Measurements from ENCODE around the gene NRCAM. TPM values are rescaled to one million over a fixed set of nuclear protein-coding genes. Genes with fewer than 3 reads are reported as not detected.

The NRCAM gene
- total and polyA plus RNA-seq, 2 of the 13 experiments (the other 11 are each of a cell fraction or from before 2014, with no cell fraction given) = 0.31 to 0.33 TPM

GRCh38 chr7:108347616-108348015 is 108.6 kb downstream of the NRCAM start (continued):
- TF ChIP-seq, protein P1, sequence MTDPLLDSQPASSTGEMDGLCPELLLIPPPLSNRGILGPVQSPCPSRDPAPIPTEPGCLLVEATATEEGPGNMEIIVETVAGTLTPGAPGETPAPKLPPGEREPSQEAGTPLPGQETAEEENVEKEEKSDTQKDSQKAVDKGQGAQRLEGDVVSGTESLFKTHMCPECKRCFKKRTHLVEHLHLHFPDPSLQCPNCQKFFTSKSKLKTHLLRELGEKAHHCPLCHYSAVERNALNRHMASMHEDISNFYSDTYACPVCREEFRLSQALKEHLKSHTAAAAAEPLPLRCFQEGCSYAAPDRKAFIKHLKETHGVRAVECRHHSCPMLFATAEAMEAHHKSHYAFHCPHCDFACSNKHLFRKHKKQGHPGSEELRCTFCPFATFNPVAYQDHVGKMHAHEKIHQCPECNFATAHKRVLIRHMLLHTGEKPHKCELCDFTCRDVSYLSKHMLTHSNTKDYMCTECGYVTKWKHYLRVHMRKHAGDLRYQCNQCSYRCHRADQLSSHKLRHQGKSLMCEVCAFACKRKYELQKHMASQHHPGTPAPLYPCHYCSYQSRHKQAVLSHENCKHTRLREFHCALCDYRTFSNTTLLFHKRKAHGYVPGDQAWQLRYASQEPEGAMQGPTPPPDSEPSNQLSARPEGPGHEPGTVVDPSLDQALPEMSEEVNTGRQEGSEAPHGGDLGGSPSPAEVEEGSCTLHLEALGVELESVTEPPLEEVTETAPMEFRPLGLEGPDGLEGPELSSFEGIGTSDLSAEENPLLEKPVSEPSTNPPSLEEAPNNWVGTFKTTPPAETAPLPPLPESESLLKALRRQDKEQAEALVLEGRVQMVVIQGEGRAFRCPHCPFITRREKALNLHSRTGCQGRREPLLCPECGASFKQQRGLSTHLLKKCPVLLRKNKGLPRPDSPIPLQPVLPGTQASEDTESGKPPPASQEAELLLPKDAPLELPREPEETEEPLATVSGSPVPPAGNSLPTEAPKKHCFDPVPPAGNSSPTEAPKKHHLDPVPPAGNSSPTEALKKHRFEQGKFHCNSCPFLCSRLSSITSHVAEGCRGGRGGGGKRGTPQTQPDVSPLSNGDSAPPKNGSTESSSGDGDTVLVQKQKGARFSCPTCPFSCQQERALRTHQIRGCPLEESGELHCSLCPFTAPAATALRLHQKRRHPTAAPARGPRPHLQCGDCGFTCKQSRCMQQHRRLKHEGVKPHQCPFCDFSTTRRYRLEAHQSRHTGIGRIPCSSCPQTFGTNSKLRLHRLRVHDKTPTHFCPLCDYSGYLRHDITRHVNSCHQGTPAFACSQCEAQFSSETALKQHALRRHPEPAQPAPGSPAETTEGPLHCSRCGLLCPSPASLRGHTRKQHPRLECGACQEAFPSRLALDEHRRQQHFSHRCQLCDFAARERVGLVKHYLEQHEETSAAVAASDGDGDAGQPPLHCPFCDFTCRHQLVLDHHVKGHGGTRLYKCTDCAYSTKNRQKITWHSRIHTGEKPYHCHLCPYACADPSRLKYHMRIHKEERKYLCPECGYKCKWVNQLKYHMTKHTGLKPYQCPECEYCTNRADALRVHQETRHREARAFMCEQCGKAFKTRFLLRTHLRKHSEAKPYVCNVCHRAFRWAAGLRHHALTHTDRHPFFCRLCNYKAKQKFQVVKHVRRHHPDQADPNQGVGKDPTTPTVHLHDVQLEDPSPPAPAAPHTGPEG (CRISPR knock-in tag; IDR thresholded peaks at IDR 0.05) = no peak
- TF ChIP-seq ZSCAN9 (CRISPR knock-in tag; IDR thresholded peaks at IDR 0.05; ENCODE audit: borderline replicate concordance) (no peak; the same call in 1 of the 2 replicates), ZNF232 (CRISPR knock-in tag; IDR thresholded peaks at IDR 0.05; ENCODE audit: borderline replicate concordance) (0 out of 2 replicates have a peak, but pooled peaks have one; percentile 30), GLI4 (CRISPR knock-in tag; IDR thresholded peaks at IDR 0.05; ENCODE audit: borderline replicate concordance) (no peak), CEBPB (IDR thresholded peaks at IDR 0.05; ENCODE audit: borderline replicate concordance, low read depth, low read length) (no peak), REST (IDR thresholded peaks at IDR 0.05; ENCODE audit: borderline replicate concordance in 1 of 2, low read depth in 1 of 2, low read length in 2 of 2) (peak; percentile 68 to 95), ZNF883 (CRISPR knock-in tag; IDR thresholded peaks at IDR 0.05; ENCODE audit: not compliant biosample characterization) (no peak), MIER2 (CRISPR knock-in tag; IDR thresholded peaks at IDR 0.05) (peak; percentile 96), ISL2 (CRISPR knock-in tag; IDR thresholded peaks at IDR 0.05) (no peak), MTA3 (CRISPR knock-in tag; IDR thresholded peaks at IDR 0.05) (no peak), SAP130 (CRISPR knock-in tag; IDR thresholded peaks at IDR 0.05; ENCODE audit: low read depth) (0 out of 2 replicates have a peak, but pooled peaks have one; percentile 23)
- TF ChIP-seq, protein P2, sequence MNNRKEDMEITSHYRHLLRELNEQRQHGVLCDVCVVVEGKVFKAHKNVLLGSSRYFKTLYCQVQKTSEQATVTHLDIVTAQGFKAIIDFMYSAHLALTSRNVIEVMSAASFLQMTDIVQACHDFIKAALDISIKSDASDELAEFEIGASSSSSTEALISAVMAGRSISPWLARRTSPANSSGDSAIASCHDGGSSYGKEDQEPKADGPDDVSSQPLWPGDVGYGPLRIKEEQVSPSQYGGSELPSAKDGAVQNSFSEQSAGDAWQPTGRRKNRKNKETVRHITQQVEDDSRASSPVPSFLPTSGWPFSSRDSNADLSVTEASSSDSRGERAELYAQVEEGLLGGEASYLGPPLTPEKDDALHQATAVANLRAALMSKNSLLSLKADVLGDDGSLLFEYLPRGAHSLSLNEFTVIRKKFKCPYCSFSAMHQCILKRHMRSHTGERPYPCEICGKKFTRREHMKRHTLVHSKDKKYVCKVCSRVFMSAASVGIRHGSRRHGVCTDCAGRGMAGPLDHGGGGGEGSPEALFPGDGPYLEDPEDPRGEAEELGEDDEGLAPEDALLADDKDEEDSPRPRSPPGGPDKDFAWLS (CRISPR knock-in tag; IDR thresholded peaks at IDR 0.05; ENCODE audit: borderline replicate concordance) = no peak
- TF ChIP-seq, protein P3, sequence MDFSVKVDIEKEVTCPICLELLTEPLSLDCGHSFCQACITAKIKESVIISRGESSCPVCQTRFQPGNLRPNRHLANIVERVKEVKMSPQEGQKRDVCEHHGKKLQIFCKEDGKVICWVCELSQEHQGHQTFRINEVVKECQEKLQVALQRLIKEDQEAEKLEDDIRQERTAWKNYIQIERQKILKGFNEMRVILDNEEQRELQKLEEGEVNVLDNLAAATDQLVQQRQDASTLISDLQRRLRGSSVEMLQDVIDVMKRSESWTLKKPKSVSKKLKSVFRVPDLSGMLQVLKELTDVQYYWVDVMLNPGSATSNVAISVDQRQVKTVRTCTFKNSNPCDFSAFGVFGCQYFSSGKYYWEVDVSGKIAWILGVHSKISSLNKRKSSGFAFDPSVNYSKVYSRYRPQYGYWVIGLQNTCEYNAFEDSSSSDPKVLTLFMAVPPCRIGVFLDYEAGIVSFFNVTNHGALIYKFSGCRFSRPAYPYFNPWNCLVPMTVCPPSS (IDR thresholded peaks at IDR 0.05) = no peak

All from HepG2 (cell line).